Effector CD8-positive, alpha-beta T cell (primary cell): Measurements from ENCODE around the gene NPAS3.

Experiments
- DNase-seq: peaks from one replicate; lab custom pipeline; 2025; lab: John Stamatoyannopoulos, UW

The NPAS3 gene

GRCh38 chr14:33381717-33382116 lies 443.0 kb downstream of the NPAS3 start:
- DNase-seq: no peak

- DNase-seq: no peak
These were observed 447.5 kb downstream of the NPAS3 start for GRCh38 chr14:33386140-33386539.

GRCh38 chr14:33386781-33387180 lies 448.1 kb downstream of the NPAS3 start:
- no peak for DNase-seq

- no peak for DNase-seq
These were observed 451.7 kb downstream of the NPAS3 start for GRCh38 chr14:33390335-33390734.

- DNase-seq: no peak
These were observed 454.7 kb downstream of the NPAS3 start for GRCh38 chr14:33393231-33393894.

GRCh38 chr14:33393895-33394368 lies 455.3 kb downstream of the NPAS3 start:
- DNase-seq: no peak

GRCh38 chr14:33401311-33401710 lies 462.6 kb downstream of the NPAS3 start:
- DNase-seq: no peak

- DNase-seq: no peak
These were observed 463.9 kb downstream of the NPAS3 start for GRCh38 chr14:33402604-33403003.

- DNase-seq: no peak
These were observed 465.4 kb downstream of the NPAS3 start for GRCh38 chr14:33404054-33404453.

GRCh38 chr14:33404964-33405574 lies 466.4 kb downstream of the NPAS3 start:
- DNase-seq: no peak

GRCh38 chr14:33406766-33407165 lies 468.1 kb downstream of the NPAS3 start:
- no peak for DNase-seq

- DNase-seq: no peak
These were observed 469.6 kb downstream of the NPAS3 start for GRCh38 chr14:33408291-33408690.

GRCh38 chr14:33412450-33412849 lies 473.8 kb downstream of the NPAS3 start:
- no peak for DNase-seq

GRCh38 chr14:33413381-33413780 lies 474.7 kb downstream of the NPAS3 start:
- no peak for DNase-seq

- DNase-seq: no peak
These were observed 475.4 kb downstream of the NPAS3 start for GRCh38 chr14:33414041-33414440.

- no peak for DNase-seq
These were observed 481.5 kb downstream of the NPAS3 start for GRCh38 chr14:33420051-33420627.

- DNase-seq: no peak
These were observed 491.8 kb downstream of the NPAS3 start for GRCh38 chr14:33430414-33431035.

GRCh38 chr14:33432407-33433023 lies 493.8 kb downstream of the NPAS3 start:
- no peak for DNase-seq

- DNase-seq: no peak
These were observed 494.7 kb downstream of the NPAS3 start for GRCh38 chr14:33433396-33433795.

- DNase-seq: no peak
These were observed 497.4 kb downstream of the NPAS3 start for GRCh38 chr14:33435911-33436689.

GRCh38 chr14:33441633-33442032 lies 503.0 kb downstream of the NPAS3 start:
- no peak for DNase-seq

- DNase-seq: no peak
These were observed 505.5 kb downstream of the NPAS3 start for GRCh38 chr14:33444136-33444535.
